Erythroblast (primary cell): ENCODE results near the gene SPATA20.

Experiments
- GATA1 ChIP-seq: IDR thresholded peaks from 2 replicates; pipeline ENCODE4 v1.6.1; 2011; ENCODE audit warnings: low read depth, mild to moderate bottlenecking, control low read depth, low read length, moderate library complexity
- POLR2A ChIP-seq: IDR thresholded peaks from 2 replicates; pipeline ENCODE4 v1.6.1; 2011; ENCODE audit warnings: mild to moderate bottlenecking, low read length

DNA sequence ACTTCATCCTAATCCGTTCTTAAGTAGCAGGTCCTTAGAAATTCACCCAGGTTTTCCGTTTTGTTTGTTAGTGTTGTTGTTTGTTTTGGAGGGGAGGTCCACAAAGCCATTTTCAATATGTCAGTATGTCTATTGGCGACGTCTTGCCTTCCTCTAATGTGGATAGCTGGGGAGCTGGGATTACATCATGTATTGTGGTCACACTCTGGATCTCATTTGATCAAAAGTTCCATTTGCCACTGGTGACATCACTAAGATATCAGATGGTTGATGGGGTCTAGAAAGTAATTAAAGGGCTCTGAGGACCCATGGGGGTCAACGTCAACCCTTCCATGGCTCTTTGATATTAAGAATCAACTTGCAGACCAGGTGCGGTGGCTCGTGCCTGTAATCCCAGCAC, 17.1 kb upstream of the SPATA20 start:
- no peak for TF ChIP-seq POLR2A
- TF ChIP-seq GATA1, result no peak
